ENCODE measurements around the gene UTP4.
"Not testable (repeated sequence)": the region's sequence is repeated elsewhere in the genome, so short reads cannot be mapped to it uniquely, and the experiment has no call there.

Gene UTP4

DNA sequence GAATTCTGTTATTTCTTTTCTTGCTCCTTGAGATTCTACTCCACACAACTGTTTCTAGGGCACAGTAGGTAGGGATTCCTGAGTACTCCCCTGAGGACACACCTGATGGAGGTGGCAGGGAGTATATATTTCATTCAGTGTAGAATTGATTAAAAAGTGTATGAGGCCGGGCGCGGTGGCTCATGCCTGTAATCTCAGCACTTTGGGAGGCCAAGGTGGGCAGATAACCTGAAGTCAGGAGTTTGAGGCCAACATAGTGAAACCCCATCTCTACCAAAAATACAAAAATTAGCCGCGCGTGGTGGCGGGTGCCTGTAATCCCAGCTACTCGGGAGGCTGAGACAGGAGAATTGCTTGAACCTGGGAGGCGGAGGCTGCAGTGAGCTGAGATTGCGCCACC, 5.6 kb upstream of the UTP4 start:
- in situ Hi-C loops (cut with HindIII; ENCODE audit: low sequenced_read_pairs) = not testable (repeated sequence)

DNA sequence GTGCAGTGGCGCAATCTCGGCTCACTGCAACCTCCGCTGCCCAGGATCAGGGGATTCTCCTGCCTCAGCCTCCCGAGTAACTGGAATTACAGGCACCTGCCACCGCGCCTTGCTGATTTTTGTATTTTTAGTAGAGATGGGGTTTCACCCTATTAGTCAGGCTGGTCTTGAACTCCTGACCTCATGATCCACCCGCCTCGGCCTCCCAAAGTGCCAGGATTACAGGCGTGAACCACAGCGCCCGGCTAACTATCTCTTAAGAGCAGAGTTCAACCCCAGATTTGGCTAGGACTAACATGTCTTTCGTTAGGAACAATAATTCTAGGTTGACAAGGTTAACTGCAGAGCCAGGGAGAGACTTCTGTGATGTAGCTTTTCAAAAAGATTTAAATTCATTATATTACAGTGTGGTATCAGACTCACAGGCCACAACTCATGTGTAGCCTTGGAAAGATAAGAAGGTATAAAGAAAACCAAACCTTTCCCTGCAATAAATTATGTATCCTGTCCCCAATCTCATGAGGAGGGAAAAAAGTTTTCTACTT, 4.4 kb upstream of the UTP4 start:
- in situ Hi-C loops (cut with HindIII; ENCODE audit: low sequenced_read_pairs) = no loop called here

DNA sequence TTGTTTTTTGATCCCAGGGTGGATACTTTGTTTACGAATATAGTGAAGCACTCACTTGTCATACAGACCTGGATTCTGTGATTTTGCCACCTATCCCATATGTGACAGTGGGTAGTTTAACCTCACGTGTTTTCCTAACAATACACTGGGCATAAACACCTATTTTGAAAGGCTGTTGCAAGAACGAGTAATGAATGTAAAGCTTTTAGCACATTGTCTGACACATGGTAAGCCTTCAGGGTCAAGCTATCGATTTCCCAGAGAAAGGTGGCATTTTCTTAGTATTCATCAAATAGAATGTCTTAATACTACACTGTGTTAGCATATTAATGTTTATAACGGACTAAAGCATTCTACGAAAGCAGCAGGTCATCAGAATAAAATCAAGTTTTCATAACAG, 2.0 kb upstream of the UTP4 start:
- in situ Hi-C loops (cut with HindIII; ENCODE audit: low sequenced_read_pairs) = loop anchor here (10.0 kb wide), 1 partner anchor 174 kb away; no protein-coding TSS in a partner anchor

DNA sequence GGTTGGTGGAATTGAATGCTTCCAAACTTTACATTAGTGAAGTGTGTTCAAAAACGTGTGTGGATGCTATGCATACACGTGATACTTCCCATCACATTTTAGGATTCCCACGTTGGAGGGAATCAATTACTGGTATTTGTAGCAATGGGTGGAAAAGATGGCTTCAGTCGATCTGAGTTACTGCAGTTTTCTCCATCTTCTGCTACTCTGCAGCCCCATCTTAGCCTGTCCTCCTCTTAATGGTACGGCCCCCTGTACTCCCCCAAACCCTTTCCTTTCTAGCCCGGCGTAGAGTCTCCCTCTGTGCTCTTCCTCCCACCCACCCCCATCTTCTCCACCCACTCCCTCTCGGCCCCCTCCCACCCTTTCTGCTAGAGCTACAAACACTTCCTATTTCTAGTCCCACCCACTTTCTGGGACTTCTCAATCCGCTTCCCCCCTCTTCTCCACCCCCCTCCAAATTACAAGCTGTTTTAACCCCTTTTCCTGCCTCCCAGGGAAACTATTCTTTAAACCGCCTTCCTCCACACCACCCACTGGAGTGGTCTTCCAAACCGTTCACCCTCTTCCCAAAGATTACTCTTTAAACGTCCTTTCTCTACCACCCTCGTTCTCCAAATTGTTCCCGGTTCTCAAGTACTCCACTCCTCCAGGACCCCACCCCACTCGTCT, 1.1 kb upstream of the UTP4 start:
- in situ Hi-C loops (cut with HindIII; ENCODE audit: low sequenced_read_pairs) = loop anchor here (10.0 kb wide), 1 partner anchor 173 kb away; no protein-coding TSS in a partner anchor

DNA sequence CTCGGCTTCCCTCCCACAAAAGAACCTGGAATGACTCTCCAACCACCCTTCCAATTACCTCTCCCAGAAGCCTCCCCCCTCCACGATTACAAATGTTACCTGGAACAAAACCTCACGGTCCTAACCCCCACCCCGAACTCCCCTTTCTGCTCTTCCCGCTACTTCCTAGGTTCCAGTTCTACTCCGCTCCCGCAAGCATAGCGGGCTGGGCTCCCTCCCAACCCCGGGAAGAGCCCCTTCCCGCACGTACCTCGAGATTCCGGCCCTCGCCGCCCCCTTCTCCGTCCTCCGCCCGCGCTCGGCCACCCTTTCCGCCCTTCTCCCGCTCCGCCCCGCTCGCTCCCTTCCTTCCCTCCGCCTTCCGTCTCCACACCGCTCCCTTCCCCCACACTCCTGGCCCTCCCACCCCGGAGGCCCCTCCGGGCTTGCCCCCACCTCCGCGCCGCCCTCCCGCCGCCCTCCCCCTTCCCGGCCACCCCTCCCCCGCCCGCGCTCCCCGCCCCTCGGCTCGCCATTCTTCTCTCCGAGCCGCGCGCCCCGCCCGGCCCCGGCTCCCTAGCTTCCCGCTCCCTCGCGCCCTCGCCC, 518 bp upstream of the UTP4 start:
- in situ Hi-C loops (cut with HindIII; ENCODE audit: low sequenced_read_pairs) = loop anchor here (10.0 kb wide), 1 partner anchor 173 kb away; no protein-coding TSS in a partner anchor

DNA sequence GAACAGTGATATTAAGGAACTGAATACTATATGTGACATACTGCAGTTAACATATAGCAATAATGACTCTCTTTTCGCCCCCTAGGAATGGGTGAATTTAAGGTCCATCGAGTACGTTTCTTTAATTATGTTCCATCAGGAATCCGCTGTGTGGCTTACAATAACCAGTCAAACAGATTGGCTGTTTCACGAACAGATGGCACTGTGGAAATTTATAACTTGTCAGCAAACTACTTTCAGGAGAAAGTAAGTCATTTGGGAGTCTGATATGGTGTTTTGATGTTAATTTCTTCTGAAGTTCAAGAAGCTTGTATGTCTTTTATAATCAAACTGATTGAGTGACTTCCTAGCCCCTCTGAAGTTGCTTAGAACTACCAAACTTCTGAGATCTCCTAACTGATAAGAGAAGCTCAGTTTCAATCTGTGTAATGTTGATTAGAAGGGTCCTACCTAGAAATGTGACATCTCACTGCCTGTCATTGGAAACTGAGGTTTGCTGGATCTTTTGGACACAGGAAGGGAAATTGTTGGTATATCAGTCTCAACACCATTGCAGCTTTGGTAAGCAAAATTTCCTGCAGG, 1.0 kb downstream of the UTP4 start:
- in situ Hi-C loops (cut with HindIII; ENCODE audit: low sequenced_read_pairs) = loop anchor here (10.0 kb wide), 1 partner anchor 171 kb away; no protein-coding TSS in a partner anchor

DNA sequence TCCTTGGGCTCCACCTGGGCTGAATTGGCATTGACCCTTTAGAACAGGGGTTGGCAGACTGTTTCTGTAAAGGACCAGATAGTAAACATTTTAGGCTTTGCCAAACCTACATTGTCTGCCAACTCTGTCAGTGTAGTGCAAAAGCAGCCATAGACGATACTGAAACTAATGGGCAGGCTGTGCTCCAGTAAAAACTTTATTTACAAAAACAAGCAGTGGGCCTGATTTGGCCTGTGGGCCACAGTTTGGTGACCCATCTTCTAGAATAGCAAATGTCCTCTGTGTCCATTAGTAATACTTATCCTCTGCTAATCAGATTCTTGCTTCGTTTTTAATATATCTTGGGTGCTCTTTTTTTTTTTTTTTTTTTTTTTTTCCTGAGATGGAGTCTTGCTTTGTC, 6.2 kb downstream of the UTP4 start:
- in situ Hi-C loops (cut with HindIII; ENCODE audit: low sequenced_read_pairs) = loop anchor here (10.0 kb wide), 1 partner anchor 166 kb away; no protein-coding TSS in a partner anchor

DNA sequence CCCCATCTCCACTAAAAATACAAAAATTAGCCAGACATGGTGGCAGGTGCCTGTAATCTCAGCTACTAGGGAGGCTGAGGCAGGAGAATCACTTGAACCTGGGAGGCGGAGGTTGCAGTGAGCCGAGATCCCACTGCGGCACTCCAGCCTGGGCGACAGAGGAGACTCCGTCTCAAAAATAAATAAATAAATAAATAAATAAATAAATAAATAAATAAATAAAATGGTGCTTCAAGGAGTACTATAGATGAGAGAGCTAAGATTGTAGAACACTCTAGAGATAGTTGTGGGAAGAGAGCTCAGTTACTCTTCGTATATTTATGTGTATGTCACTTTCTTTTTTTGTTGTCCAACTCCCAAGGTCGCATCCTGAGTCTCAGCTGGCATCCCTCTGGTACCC, 7.0 kb downstream of the UTP4 start:
- in situ Hi-C loops (cut with HindIII; ENCODE audit: low sequenced_read_pairs) = loop anchor here (10.0 kb wide), 1 partner anchor 165 kb away; no protein-coding TSS in a partner anchor

DNA sequence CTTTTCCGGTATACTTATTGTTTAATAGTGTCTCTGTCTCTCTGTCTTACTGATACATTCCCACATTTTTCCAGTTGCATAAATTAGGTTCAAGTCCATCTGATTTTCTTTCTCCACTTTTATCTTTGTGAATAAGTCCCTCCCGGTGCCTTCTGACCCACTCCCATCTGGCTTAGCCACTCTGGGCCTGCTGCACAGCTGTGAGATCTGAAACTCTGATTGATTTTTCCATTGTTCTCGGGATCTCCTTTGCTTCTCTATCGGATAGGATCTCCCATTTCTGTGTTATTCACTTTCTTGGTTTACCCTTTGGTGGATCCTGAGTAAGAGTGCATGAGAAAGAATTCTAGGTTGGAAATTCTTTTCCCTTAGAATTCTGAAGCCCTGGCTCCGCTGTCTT, 8.6 kb downstream of the UTP4 start:
- in situ Hi-C loops (cut with HindIII; ENCODE audit: low sequenced_read_pairs) = no loop called here

DNA sequence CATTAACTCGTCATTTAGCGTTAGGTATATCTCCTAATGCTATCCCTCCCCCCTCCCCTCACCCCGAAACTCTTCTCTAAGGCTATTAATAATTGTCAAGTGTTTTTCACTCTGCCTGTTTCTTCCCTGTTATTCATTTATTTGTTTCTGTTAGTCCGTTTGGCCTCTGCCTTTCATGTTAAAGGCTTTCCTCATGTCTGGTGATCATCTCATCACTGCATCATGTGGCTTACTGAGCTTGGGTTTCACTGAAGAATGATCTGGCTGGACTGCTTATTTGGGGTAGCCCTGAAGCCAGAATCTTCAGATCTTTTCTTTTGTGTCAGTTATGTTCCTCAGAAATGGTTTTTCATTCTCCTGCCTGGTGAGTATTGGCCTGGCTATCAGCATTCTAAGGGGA, 9.5 kb downstream of the UTP4 start:
- in situ Hi-C loops (cut with HindIII; ENCODE audit: low sequenced_read_pairs) = no loop called here

DNA sequence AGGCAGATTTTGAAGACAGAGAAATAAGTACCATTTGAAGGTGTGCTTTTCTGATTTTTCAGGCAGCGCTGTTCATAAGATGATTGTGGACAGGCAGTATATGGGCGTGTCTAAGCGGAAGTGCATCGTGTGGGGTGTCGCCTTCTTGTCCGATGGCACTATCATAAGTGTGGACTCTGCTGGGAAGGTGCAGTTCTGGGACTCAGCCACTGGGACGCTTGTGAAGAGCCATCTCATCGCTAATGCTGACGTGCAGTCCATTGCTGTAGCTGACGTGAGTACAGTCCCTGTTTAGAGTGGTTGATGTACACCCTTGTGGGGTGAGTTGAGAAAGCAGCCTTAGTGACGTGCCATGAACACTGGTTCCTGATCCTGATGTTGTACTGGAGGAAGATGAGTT, 10.7 kb downstream of the UTP4 start:
- in situ Hi-C loops (cut with HindIII; ENCODE audit: low sequenced_read_pairs) = no loop called here

DNA sequence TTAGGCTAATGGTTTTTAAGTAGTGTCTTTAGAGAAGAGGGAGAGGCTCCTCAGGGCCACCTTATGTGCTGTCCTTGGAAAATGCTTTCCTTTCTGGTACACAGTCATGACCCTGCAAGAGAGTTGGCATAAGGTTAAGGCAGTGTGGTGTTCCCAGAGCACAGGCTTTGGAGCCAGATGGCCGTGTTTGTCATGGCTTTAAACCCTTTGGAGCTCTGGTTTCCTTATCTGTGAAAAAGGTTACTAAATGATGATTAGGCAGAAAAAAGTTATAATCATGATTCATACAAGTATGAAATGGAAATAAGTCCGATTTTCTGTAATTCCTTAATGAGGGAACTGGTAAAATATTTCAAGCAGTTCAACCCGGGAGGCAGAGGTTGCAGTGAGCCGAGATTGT, 13.2 kb downstream of the UTP4 start:
- in situ Hi-C loops (cut with HindIII; ENCODE audit: low sequenced_read_pairs) = no loop called here

DNA sequence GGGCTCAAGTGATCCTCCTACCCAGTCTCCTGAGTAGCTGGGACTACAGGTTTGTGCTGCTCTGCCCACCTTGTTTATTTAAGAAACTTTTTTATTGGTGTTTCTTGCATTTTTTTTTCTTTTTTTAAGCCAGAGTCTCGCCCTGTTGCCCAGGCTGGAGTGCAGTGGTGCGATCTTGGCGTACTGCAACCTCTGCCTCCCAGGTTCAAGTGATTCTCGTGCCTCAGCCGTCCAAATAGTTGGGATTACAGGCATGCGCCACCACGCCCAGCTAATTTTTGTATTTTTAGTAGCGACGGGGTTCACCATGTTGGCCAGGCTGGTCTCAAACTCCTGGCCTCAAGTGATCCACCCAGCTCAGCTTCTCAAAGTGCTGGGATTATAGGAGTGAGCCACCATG, 17.2 kb downstream of the UTP4 start:
- in situ Hi-C loops (cut with HindIII; ENCODE audit: low sequenced_read_pairs) = not testable (repeated sequence)

DNA sequence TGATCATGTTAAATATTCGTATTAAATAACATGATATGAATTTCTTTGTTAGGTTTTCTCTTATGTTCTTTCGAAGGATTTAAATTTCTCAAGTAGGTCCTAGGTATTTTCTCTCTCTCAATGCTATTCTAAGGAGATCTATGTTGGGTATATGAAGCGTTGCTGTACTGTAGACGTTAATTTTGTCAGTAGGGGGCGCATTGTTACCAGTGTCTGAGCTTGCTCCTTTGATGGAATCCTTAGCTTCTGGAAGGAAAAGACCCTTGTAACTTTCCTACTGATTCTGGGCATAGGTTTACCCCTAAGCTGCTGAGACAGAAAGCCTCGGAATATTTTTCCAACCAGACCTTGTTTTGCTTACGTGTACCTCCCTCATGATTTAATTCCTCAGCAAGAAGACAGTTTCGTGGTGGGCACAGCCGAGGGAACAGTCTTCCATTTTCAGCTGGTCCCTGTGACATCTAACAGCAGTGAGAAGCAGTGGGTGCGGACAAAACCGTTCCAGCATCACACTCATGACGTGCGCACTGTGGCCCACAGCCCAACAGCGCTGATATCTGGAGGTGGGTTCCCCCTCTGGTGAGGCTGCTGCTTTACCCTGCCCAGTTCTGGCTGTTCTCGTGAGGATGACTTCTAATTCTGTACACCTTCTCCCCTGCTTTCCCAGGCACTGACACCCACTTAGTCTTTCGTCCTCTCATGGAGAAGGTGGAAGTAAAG, 17.9 kb downstream of the UTP4 start:
- in situ Hi-C loops (cut with HindIII; ENCODE audit: low sequenced_read_pairs) = no loop called here

DNA sequence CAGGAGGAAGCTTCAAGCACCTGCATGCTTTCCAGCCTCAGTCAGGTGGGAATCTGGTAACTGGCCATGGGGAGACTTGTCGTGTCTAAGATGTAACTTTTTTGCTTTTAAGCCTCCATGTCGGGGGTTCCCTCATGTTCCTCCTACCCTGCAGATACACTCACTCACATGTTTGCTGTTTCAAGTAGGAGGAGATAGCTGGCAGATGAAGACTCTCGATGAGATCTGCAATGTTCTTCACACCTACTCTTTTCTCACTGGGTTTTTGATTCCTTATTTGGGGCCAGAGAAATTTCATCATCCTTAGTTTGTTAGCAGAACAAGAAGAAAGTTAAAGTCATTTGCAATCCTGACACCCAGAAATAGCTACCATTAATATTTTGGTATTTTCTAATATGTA, 24.7 kb downstream of the UTP4 start:
- in situ Hi-C loops (cut with HindIII; ENCODE audit: low sequenced_read_pairs) = no loop called here

DNA sequence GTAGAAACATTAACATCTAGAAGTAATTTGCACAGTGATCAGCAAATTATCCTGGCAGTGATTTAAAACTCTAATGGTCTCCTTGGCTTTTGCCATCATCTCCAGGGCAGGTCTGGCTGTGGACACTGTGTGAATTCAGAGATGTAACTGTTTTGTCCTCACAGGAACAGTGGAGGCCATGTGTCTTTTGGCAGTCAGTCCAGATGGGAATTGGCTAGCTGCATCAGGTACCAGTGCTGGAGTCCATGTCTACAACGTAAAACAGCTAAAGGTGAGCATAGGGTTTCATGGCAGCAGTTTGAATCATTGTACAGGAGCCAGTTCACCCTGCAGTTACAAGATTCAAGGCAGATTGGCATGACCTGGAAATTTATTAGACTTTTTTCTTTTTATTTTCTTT, 27.7 kb downstream of the UTP4 start:
- in situ Hi-C loops (cut with HindIII; ENCODE audit: low sequenced_read_pairs) = no loop called here

DNA sequence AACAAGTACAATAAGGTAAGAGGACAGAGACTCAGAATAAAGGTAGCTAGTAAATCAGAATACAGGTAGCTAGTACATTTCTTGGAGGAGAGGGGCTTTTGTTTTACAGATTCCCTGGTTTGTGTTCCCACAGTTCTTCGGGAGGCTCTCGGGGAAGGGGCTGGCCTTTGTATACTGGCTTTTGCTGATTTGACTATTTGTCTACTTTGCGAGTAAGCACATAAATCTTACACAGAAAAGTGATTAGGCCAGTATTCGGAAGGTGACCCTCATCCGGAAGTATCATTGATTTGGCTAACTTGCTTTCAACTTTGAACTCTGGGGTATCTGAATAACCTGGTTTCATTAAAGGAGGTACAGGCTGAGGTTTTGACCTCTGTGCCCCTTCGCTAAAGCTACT, 33.1 kb downstream of the UTP4 start:
- in situ Hi-C loops (cut with HindIII; ENCODE audit: low sequenced_read_pairs) = loop anchor here (5.0 kb wide), 2 partner anchors 77 to 137 kb away; no protein-coding TSS in a partner anchor

DNA sequence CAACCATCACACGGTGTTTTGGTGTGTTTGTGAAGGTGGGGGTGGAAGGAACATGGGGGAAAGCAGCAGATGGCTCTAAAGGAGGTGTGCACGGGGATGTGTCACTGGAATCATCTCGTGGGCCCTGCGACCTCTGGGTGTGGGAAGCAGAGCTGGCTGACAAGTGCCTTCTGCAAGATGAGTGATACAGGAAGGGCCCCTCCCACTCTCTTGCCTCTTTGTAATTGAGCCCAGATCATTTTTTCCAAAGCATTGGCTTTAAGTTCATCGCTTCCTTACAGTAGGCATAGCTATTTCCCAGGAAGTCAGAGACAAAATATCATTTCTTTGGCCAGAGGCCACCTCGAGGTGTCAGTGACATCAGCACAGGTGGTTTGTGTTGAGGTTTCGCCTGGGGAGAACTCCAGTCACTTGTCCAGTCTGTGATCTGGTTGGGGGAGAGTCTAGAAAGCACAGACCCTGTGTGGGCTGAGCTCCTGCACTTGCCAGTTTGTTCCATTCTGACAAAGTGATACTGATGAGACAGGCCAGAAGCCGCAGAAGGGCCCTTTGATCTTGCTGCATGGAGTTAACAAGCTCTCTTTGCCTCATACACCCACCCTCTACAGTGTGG, 33.9 kb downstream of the UTP4 start:
- in situ Hi-C loops (cut with HindIII; ENCODE audit: low sequenced_read_pairs) = loop anchor here (5.0 kb wide), 2 partner anchors 76 to 136 kb away; no protein-coding TSS in a partner anchor

DNA sequence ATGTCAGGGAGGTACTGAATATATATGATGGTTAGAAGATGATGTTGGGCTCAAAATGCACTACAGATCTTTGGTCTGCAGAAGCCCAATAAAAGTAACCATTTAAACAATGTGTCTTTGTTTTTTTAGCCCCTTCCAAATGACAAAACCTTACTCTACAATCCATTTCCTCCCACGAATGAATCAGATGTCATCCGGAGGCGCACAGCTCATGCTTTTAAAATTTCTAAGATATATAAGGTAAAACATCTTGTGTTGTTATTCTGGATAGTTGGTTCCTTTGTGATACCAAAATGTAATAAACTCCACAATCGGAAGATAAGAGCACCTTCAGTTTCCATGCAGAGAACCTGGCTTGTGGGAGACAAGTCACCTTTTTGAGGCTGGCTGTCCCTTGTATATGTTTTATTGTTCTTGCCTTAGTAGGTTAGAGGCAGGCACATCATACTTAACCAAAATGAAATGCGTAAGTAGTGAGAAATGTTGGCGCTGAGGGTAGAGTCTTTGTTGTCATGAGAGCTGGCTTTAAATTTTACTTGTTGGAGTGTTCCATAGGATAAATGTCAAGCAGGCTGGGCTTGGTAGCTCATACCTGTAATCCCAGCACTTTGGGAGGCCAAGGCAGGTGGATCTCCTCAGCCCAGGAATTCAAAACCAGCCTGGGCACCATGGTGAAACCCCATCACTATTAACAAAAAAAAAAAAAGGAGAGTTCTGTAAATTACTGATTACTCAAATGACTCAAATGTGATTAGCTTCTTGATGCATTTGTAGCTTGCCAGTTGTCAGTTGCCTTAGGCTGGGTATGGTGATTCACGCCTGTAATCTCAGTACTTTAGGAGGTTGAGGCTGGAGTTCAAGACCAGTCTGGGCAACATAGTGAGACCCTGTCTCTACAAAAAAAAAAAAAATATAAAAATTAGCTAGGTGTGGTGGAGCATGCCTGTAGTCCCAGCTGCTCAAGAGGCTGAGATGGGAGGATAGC, 34.8 kb downstream of the UTP4 start:
- in situ Hi-C loops (cut with HindIII; ENCODE audit: low sequenced_read_pairs) = loop anchor here (5.0 kb wide), 2 partner anchors 75 to 135 kb away; no protein-coding TSS in a partner anchor

Data from endothelial cell of hepatic sinusoid (primary cell).